NCI-H2081 treated with DMSO at 0.1 percent for 48 hours (cell line): ENCODE results near the gene TAGLN.
A peak's percentile ranks its signal among the peaks of the same experiment; 100 is the strongest.

Source experiments
- DNase-seq: peaks from one replicate; lab custom pipeline; 2025; lab: John Stamatoyannopoulos, UW

Gene TAGLN

GRCh38 chr11:117214404-117215110 is 15.4 kb downstream of the TAGLN start:
- DNase-seq = no peak

GRCh38 chr11:117217141-117218084 is 18.2 kb downstream of the TAGLN start:
- DNase-seq = no peak

GRCh38 chr11:117218133-117218915 is 19.2 kb downstream of the TAGLN start:
- no peak for DNase-seq

- no peak for DNase-seq
These were observed 19.8 kb downstream of the TAGLN start for GRCh38 chr11:117219001-117219400.

GRCh38 chr11:117219455-117219854 is 20.3 kb downstream of the TAGLN start:
- DNase-seq = no peak

GRCh38 chr11:117219995-117220394 is 20.8 kb downstream of the TAGLN start:
- DNase-seq = no peak

GRCh38 chr11:117220568-117220967 is 21.4 kb downstream of the TAGLN start:
- DNase-seq = no peak

- DNase-seq = no peak
These were observed 22.0 kb downstream of the TAGLN start for GRCh38 chr11:117220999-117221774.

GRCh38 chr11:117221775-117222517 is 22.8 kb downstream of the TAGLN start:
- DNase-seq = no peak

- no peak for DNase-seq
These were observed 24.0 kb downstream of the TAGLN start for GRCh38 chr11:117222991-117223740.

GRCh38 chr11:117223741-117224689 is 24.8 kb downstream of the TAGLN start:
- no peak for DNase-seq

GRCh38 chr11:117225553-117226170 is 26.5 kb downstream of the TAGLN start:
- DNase-seq = no peak

GRCh38 chr11:117226388-117227385 is 27.5 kb downstream of the TAGLN start:
- peak; percentile 34 for DNase-seq

- DNase-seq = no peak
These were observed 28.9 kb downstream of the TAGLN start for GRCh38 chr11:117228091-117228490.

- no peak for DNase-seq
These were observed 30.2 kb downstream of the TAGLN start for GRCh38 chr11:117229411-117229810.

GRCh38 chr11:117229931-117230285 is 30.7 kb downstream of the TAGLN start:
- DNase-seq = no peak

GRCh38 chr11:117230286-117230961 is 31.3 kb downstream of the TAGLN start:
- DNase-seq = no peak
